SU-DHL-6 (cell line): ENCODE measurements around the gene LMO7.

Experiments
- H2AFZ ChIP-seq: fragments of 200-600 bp; sonication (generic); 2 replicates; pipeline ENCODE4 v1.6.1; 2014; ENCODE audit warnings: low read depth, mild to moderate bottlenecking, moderate library complexity, mixed read lengths, antibody characterized with exemption, low read length; ENCODE audit not compliant: severe bottlenecking
- H3F3A ChIP-seq: fragments of 200-600 bp; shearing (Covaris generic); 2 replicates; pipeline ENCODE4 v1.6.0; 2016; ENCODE audit warnings: antibody characterized with exemption, mild to moderate bottlenecking; ENCODE audit not compliant: insufficient read depth
- H3K27ac ChIP-seq: fragments of 200-600 bp; sonication (generic); 2 replicates; pipeline ENCODE4 v1.5.1; 2016; ENCODE audit warnings: low read depth, mild to moderate bottlenecking, low read length, moderate library complexity, mixed read lengths
- H3K27me3 ChIP-seq: fragments of 200-600 bp; sonication (generic), shearing (Covaris generic); 2 replicates; pipeline ENCODE4 v1.6.0; 2014; ENCODE audit warnings: mild to moderate bottlenecking, low read length
- H3K36me3 ChIP-seq: fragments of 200-600 bp; sonication (generic); 2 replicates; pipeline ENCODE4 v1.6.1; 2014; ENCODE audit warnings: mild to moderate bottlenecking, low read length, mixed read lengths
- H3K4me2 ChIP-seq: fragments of 300-600, 200-600 bp; shearing (Covaris generic), sonication (generic); 2 replicates; pipeline ENCODE4 v1.6.0; 2014; ENCODE audit warnings: low read length, low read depth, mild to moderate bottlenecking; ENCODE audit not compliant: poor library complexity, severe bottlenecking
- H3K4me3 ChIP-seq: fragments of 200-600 bp; sonication (generic); 2 replicates; pipeline ENCODE4 v1.5.1; 2014; ENCODE audit warnings: antibody characterized with exemption, low read length, mild to moderate bottlenecking, mixed read lengths; ENCODE audit not compliant: insufficient read depth, poor library complexity, severe bottlenecking
- H3K79me2 ChIP-seq: fragments of 200-600 bp; sonication (generic); 2 replicates; pipeline ENCODE4 v1.6.1; 2014; ENCODE audit warnings: mild to moderate bottlenecking, low read length, moderate library complexity; ENCODE audit not compliant: insufficient read depth
- H3K9ac ChIP-seq: fragments of 200-600 bp; sonication (generic); 2 replicates; pipeline ENCODE4 v1.7.0; 2014; ENCODE audit warnings: mild to moderate bottlenecking, low read length
- H3K9me2 ChIP-seq: fragments of 200-600 bp; sonication (generic); replicated peaks from 2 replicates; pipeline ENCODE4 v1.6.1; 2014; ENCODE audit warnings: low read length; ENCODE audit not compliant: insufficient read depth
- H3K9me3 ChIP-seq: fragments of 200-600 bp; sonication (generic); 2 replicates; pipeline ENCODE4 v1.6.1; 2014; ENCODE audit warnings: low read length, mixed read lengths; ENCODE audit not compliant: insufficient read depth
- H4K20me1 ChIP-seq: fragments of 200-600 bp; sonication (generic); 2 replicates; pipeline ENCODE4 v1.6.1; 2014; ENCODE audit warnings: low read depth, mild to moderate bottlenecking, antibody characterized with exemption, low read length, moderate library complexity, mixed read lengths
- EZH2phosphoT487 ChIP-seq: fragments of 200-600 bp; sonication (generic), shearing (Covaris generic); conservative IDR thresholded peaks from 2 replicates; pipeline ENCODE4 v1.6.1; 2018; ENCODE audit warnings: mild to moderate bottlenecking, antibody characterized with exemption, low read length, moderate library complexity, mixed read lengths
- TF ChIP-seq, protein P1 (sequence below): fragments of 200-600 bp; sonication (generic); IDR thresholded peaks from one replicate; pipeline ENCODE4 v1.5.1; 2017; ENCODE audit warnings: antibody characterized with exemption, mild to moderate bottlenecking, low read length, moderate library complexity; ENCODE audit not compliant: insufficient read depth, poor library complexity, severe bottlenecking

Gene LMO7

GRCh38 chr13:75902166-75903104, 266.3 kb downstream of the LMO7 start:
- Histone ChIP-seq H3K4me2 (no peak overlapping the region), H3K36me3 (peaks cover 3% of the 10 kb centered on the region; the same call in 1 of the 2 replicates), H3K27ac (no peak overlapping the region), H4K20me1 (no peaks in the 10 kb centered on the region), H2AFZ (no peak overlapping the region), H3K4me3 (no peak overlapping the region), H3K27me3 (0 out of 2 replicates have a peak, but pooled peaks cover 7% of the 10 kb centered on the region), H3F3A (no peaks in the 10 kb centered on the region), H3K9ac (no peak overlapping the region), H3K79me2 (no peaks in the 10 kb centered on the region), H3K9me3 (no peaks in the 10 kb centered on the region), H3K9me2 (no peaks in the 10 kb centered on the region)
- TF ChIP-seq, protein P1, sequence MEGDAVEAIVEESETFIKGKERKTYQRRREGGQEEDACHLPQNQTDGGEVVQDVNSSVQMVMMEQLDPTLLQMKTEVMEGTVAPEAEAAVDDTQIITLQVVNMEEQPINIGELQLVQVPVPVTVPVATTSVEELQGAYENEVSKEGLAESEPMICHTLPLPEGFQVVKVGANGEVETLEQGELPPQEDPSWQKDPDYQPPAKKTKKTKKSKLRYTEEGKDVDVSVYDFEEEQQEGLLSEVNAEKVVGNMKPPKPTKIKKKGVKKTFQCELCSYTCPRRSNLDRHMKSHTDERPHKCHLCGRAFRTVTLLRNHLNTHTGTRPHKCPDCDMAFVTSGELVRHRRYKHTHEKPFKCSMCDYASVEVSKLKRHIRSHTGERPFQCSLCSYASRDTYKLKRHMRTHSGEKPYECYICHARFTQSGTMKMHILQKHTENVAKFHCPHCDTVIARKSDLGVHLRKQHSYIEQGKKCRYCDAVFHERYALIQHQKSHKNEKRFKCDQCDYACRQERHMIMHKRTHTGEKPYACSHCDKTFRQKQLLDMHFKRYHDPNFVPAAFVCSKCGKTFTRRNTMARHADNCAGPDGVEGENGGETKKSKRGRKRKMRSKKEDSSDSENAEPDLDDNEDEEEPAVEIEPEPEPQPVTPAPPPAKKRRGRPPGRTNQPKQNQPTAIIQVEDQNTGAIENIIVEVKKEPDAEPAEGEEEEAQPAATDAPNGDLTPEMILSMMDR = no peak
- no peak for TF ChIP-seq EZH2phosphoT487

DNA sequence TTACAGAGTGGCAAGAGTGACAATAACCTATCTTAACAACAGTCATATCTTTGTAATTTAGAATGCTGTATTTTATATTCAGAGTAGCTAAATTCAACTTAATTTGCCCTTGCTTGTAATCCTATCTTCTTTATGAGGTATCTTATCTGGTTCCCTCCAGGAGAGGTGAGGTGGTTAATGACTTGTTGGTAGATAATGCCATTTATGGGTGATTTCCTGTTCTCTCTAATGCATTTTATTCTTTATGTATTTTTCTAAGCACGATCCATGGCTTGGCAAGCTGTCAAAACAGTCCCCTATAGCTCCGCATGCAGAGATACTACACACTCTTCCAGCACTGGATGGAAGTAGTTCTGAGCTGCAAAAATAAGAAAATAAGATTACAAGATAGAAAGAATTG, 267.9 kb downstream of the LMO7 start:
- Histone ChIP-seq H3K4me3 (no peak overlapping the region), H3K4me2 (no peak overlapping the region), H3K79me2 (no peaks in the 10 kb centered on the region), H3K36me3 (peaks cover under 1% of the 10 kb centered on the region; the same call in 1 of the 2 replicates), H4K20me1 (no peaks in the 10 kb centered on the region), H3F3A (no peaks in the 10 kb centered on the region), H3K27ac (no peak overlapping the region), H3K9me2 (no peaks in the 10 kb centered on the region), H3K9me3 (no peaks in the 10 kb centered on the region), H2AFZ (no peak overlapping the region), H3K9ac (no peak overlapping the region), H3K27me3 (0 out of 2 replicates have a peak, but pooled peaks cover 7% of the 10 kb centered on the region)
- TF ChIP-seq EZH2phosphoT487 = no peak
- TF ChIP-seq, protein P1 = no peak

DNA sequence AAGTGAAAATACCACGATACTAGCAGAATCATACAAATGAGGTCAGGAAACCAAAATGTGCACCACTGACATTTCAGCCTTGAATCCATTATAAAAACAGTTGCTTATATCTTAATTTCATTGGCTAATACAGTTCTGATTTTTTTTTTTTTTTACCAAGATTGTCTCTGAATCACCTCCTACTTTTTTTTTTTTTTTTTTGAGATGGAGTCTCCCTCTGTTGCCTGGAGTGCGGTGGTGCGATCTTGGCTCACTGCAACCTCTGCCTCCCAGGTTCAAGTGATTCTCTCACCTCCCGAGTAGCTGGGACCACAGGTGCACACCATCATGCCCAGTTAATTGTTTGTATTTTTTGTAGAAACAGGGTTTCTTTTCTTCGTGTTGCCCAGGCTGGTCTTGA, 270.2 kb downstream of the LMO7 start:
- H3K4me3 ChIP-seq = no peak overlapping the region
- no peak overlapping the region for H3K27ac ChIP-seq
- H3K36me3 ChIP-seq = no peaks in the 10 kb centered on the region
- no peaks in the 10 kb centered on the region for H3K79me2 ChIP-seq
- H3K9me2 ChIP-seq = no peaks in the 10 kb centered on the region
- H3F3A ChIP-seq = no peaks in the 10 kb centered on the region
- no peak overlapping the region for H3K4me2 ChIP-seq
- H4K20me1 ChIP-seq = no peaks in the 10 kb centered on the region
- no peak overlapping the region for H3K9ac ChIP-seq
- TF ChIP-seq, protein P1 = no peak
- TF ChIP-seq EZH2phosphoT487 = no peak
- H3K27me3 ChIP-seq = 0 out of 2 replicates have a peak, but pooled peaks cover 7% of the 10 kb centered on the region
- no peaks in the 10 kb centered on the region for H3K9me3 ChIP-seq
- no peak overlapping the region for H2AFZ ChIP-seq
